Measurements from ENCODE around the gene DPP6. TPM values are rescaled to one million over a fixed set of nuclear protein-coding genes. Genes with fewer than 3 reads are reported as not detected.

DPP6 gene
- total RNA-seq, 1 donor from 2014 or later: 2.2 TPM

DNA sequence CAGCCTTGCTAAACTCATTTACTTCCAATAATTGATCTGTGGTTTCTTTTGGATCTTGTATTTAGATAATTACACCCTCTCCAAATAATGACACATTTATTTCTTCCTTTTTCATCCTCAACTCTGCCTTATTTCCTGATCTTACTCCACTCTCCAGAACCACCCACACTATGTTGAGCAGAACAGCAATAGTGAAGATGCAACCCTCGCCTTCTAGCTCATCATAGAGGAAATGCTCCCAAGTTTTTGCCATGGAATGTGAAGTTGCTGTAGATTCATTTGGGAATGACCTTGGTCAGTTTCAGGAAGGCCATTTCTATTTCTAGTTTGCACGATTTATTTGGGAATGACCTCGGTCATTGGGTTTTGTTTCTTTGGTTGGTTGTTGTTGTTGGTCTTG lies 636.8 kb downstream of the DPP6 start:
- TF ChIP-seq CTCF (conservative IDR thresholded peaks at IDR 0.05): no peak
- no peak for DNase-seq (ENCODE audit: low read depth, low spot score)
- Mint-ChIP-seq H3K9me3 (no peaks in the 10 kb centered on the region), H3K36me3 (ENCODE audit: low read depth) (no peaks in the 10 kb centered on the region), H3K27ac (ENCODE audit: unreplicated experiment) (no peak overlapping the region), H3K4me3 (no peak overlapping the region), H3K4me1 (no peaks in the 10 kb centered on the region), H3K27me3 (ENCODE audit: low read depth) (peaks cover 8% of the 10 kb centered on the region)

DNA sequence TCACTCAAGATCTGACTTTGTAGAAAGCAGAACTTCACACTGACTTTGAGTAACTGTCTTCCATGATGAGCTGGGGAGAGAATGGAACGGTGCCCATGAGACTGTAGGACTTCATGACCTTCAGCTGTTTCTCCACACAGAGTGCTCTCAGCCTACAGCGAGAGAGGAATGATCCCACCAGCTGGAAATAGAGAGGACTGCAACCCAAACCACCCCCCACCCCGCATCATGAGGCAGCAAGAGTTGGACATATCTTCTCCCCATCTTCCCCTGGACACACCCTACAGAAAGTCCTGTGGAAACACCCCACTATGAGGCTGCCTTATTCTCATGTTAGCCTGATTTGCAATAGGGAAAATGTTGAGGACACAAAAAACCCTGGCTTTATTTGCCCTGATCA lies 638.2 kb downstream of the DPP6 start:
- H3K27me3 Mint-ChIP-seq (ENCODE audit: low read depth): peaks cover 8% of the 10 kb centered on the region
- H3K4me3 Mint-ChIP-seq: no peak overlapping the region
- no peak overlapping the region for H3K27ac Mint-ChIP-seq (ENCODE audit: unreplicated experiment)
- H3K4me1 Mint-ChIP-seq: no peaks in the 10 kb centered on the region
- no peak for DNase-seq (ENCODE audit: low read depth, low spot score)
- H3K36me3 Mint-ChIP-seq (ENCODE audit: low read depth): no peaks in the 10 kb centered on the region
- no peak for TF ChIP-seq CTCF (conservative IDR thresholded peaks at IDR 0.05)
- no peaks in the 10 kb centered on the region for H3K9me3 Mint-ChIP-seq

GRCh38 chr7:154693661-154694060 lies 641.5 kb downstream of the DPP6 start:
- peaks cover 2% of the 10 kb centered on the region for H3K27me3 Mint-ChIP-seq (ENCODE audit: low read depth)
- H3K4me1 Mint-ChIP-seq: no peaks in the 10 kb centered on the region
- no peaks in the 10 kb centered on the region for H3K36me3 Mint-ChIP-seq (ENCODE audit: low read depth)
- H3K27ac Mint-ChIP-seq (ENCODE audit: unreplicated experiment): no peak overlapping the region
- H3K9me3 Mint-ChIP-seq: no peaks in the 10 kb centered on the region
- TF ChIP-seq CTCF (conservative IDR thresholded peaks at IDR 0.05): no peak
- DNase-seq (ENCODE audit: low read depth, low spot score): no peak
- no peak overlapping the region for H3K4me3 Mint-ChIP-seq

DNA sequence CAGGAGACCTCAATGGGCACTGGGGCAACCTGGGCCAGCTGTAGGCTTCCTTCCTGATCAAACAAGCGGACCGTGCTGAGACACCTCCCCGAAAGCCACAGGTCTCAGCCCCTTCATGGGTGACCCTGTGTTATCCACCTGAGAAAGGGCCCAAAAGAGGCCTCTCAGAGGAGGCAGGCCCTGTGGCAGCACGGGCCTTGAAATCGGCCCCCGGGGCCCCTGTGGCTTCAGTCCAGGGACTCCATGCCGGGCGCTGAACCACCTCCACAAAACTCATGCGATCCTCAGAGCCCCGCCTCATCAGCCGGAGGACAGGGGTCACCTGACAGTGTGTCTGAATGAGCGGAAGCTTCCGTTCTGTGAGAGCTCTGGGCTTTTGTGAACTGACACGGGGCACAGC lies 643.6 kb downstream of the DPP6 start:
- TF ChIP-seq CTCF (conservative IDR thresholded peaks at IDR 0.05): no peak
- no peak overlapping the region for H3K27ac Mint-ChIP-seq (ENCODE audit: unreplicated experiment)
- no peak for DNase-seq (ENCODE audit: low read depth, low spot score)

DNA sequence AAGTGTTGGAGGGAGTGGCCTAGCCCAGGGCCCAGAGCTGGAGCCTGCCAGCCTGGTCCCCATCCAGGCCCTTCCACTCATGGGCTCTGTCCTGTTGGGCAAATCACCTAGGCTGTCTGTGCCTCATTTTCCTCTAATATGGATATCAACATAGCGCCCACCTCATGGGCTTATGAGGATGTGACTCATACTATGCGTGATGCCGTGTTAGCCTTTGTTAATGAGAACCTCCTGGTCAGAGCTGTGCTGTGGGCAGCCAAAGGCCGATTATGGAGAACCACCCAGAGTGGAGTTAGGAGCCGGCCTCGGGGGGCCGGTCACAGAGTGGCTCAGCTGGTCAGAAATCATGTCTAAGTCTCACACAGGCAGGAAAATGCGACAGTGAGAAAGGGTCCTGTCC lies 644.4 kb downstream of the DPP6 start:
- H3K36me3 Mint-ChIP-seq (ENCODE audit: low read depth): no peaks in the 10 kb centered on the region
- H3K9me3 Mint-ChIP-seq: no peaks in the 10 kb centered on the region
- TF ChIP-seq CTCF (conservative IDR thresholded peaks at IDR 0.05): no peak
- H3K4me1 Mint-ChIP-seq: no peaks in the 10 kb centered on the region
- H3K27me3 Mint-ChIP-seq (ENCODE audit: low read depth): peaks cover 5% of the 10 kb centered on the region
- no peak overlapping the region for H3K27ac Mint-ChIP-seq (ENCODE audit: unreplicated experiment)
- no peak overlapping the region for H3K4me3 Mint-ChIP-seq
- no peak for DNase-seq (ENCODE audit: low read depth, low spot score)

More for the DNA sequence above, 643.6 kb downstream of the DPP6 start:
- Mint-ChIP-seq H3K4me3 (no peak overlapping the region), H3K4me1 (no peaks in the 10 kb centered on the region), H3K36me3 (ENCODE audit: low read depth) (no peaks in the 10 kb centered on the region), H3K9me3 (no peaks in the 10 kb centered on the region), H3K27me3 (ENCODE audit: low read depth) (no peaks in the 10 kb centered on the region)
